Suprapubic skin (tissue), 4 donors: Measurements from ENCODE around the gene NFATC2.

Source experiments
- CTCF ChIP-seq, 2 donors: fragments of 200-600 bp in 1 of 2; fragments of 450-650 bp in 1 of 2; sonication (generic) in 1 of 2; IDR thresholded peaks; one replicate each; pipeline ENCODE4 v1.5.1; 2016 to 2019; ENCODE audit warnings: antibody characterized with exemption in 2 of 2, mild to moderate bottlenecking in 1 of 2, moderate library complexity in 1 of 2
- EP300 ChIP-seq: sonication (generic); formaldehyde crosslinking; IDR thresholded peaks from one replicate; pipeline ENCODE4 v1.6.1; 2017; ENCODE audit warnings: antibody characterized with exemption
- POLR2A ChIP-seq, 2 donors: fragments of 450-650 bp; IDR thresholded peaks; one replicate each; pipeline ENCODE4 v1.6.1; 2017; ENCODE audit warnings: antibody characterized with exemption in 2 of 2, mild to moderate bottlenecking in 2 of 2, moderate library complexity in 2 of 2
- POLR2AphosphoS5 ChIP-seq, 3 donors: sonication (generic); formaldehyde crosslinking; IDR thresholded peaks; one replicate each; pipeline ENCODE4 v1.6.1; 2017; ENCODE audit warnings: antibody characterized with exemption in 3 of 3

- no peak for TF ChIP-seq POLR2AphosphoS5 (IDR thresholded peaks at IDR 0.05)
- TF ChIP-seq CTCF (IDR thresholded peaks at IDR 0.05): no peak
- TF ChIP-seq EP300: no peak
- no peak for TF ChIP-seq POLR2A (IDR thresholded peaks at IDR 0.05)
Observed at GRCh38 chr20:51381557-51381956, 161.0 kb downstream of the NFATC2 start.
